HG03457 (cell line): ENCODE data around the gene TICAM2.
A peak's percentile ranks its signal among the peaks of the same experiment; 100 is the strongest.
"Not testable (repeated sequence)": the region's sequence is repeated elsewhere in the genome, so short reads cannot be mapped to it uniquely, and the experiment has no call there.

ENCODE experiments used
- ATAC-seq: cut with Tn5 transposase; IDR thresholded peaks from one replicate; pipeline ENCODE4 v1.9.1; 2021; ENCODE audit warnings: moderate number of reproducible peaks; ENCODE audit not compliant: unreplicated experiment

Gene TICAM2, protein sequence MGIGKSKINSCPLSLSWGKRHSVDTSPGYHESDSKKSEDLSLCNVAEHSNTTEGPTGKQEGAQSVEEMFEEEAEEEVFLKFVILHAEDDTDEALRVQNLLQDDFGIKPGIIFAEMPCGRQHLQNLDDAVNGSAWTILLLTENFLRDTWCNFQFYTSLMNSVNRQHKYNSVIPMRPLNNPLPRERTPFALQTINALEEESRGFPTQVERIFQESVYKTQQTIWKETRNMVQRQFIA

DNA sequence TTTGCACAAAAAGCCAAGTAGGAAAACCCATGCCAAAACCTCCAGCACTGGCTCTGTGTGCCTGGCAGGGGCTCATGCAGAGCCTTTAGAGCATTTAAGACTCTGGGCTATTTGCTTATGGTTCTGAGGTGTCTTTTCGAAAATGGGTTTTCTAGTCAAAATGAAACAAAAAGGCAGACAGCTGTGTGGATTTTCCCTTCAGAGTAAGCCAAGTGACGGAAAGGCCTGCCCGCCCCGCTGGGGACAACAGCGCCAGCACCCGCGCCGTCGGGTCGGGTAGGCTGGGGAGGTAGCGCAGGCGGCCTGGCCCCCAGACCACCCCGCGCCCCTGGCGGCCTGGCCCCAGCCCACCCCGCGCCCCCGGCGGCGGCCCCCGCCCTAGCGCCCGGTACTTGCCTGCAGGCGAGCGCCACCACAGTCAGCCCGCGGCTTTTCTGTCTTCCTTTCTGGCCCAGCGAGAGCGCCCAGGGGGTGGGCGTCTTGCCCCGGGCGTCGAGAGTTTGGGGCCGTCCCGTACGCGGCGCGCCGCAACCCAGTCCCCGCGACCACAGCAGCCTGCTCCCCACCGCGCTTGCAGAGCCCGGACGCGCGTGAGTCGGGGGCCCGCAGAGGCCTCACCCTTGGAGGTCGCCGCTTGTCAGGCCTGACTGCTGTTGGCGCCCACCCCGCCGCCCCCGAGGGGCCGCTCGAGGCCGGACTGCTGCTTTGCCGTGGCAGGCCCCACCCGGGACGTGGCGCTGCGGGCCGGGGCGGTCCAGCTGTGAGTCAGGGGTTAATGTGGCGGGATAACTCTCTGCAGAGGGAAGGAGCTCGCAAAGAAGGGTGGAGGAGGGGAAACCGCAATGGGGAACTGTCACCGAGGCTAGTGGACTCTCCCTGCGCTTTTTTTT, at the start of gene TICAM2:
Gene TICAM2, minus strand, starts transcription at position 779 of the 890 bp plus-strand sequence. CDS start 21,223 bp downstream, outside the sequence.
- ATAC-seq: peak; percentile 71

GRCh38 chr5:115649541-115649940, 47.3 kb upstream of the TICAM2 start:
- ATAC-seq: no peak

- ATAC-seq: no peak
These were observed 45.8 kb upstream of the TICAM2 start for GRCh38 chr5:115648056-115648455.

- ATAC-seq: not testable (repeated sequence)
These were observed 43.1 kb upstream of the TICAM2 start for GRCh38 chr5:115645386-115645785.

DNA sequence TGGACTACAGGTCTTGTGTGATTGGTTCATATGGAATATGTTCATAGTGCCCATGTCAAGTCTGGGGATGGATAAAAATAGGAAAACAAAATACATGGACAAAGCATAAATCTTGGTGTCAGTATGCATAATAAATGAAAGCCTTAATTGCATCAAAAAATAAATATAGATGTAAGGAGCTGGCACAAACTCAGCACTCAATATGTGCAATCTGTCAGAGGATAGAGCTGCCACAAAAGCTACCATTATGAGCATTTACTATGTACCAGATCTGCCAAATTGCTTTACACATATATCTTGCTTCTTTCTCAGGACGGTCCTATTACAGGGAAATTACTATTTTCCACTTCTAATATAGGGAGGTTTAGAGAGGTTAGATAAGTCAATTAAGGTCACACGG, 41.8 kb upstream of the TICAM2 start:
- no peak for ATAC-seq

DNA sequence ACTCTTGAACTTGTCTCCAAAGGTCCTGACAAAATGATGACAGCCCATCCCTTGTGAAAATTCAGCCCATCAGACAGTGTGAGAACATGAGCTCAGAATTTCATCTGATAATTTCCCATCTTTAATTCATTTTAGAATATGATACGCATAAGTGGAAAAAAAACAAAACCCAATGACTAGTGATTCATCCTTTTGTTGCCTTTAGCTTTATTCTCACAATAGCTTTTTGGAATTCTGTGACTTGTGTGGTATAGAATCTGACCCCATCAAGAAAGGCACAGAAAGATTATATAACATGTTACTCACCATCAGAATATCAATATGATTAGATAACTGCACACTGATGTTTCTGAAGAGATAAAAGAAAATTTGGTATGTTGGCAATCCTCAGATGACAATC, 39.7 kb upstream of the TICAM2 start:
- ATAC-seq: no peak

GRCh38 chr5:115640274-115640673, 38.0 kb upstream of the TICAM2 start:
- no peak for ATAC-seq

GRCh38 chr5:115639377-115639776, 37.1 kb upstream of the TICAM2 start:
- ATAC-seq: no peak

GRCh38 chr5:115637507-115637906, 35.2 kb upstream of the TICAM2 start:
- ATAC-seq: no peak

DNA sequence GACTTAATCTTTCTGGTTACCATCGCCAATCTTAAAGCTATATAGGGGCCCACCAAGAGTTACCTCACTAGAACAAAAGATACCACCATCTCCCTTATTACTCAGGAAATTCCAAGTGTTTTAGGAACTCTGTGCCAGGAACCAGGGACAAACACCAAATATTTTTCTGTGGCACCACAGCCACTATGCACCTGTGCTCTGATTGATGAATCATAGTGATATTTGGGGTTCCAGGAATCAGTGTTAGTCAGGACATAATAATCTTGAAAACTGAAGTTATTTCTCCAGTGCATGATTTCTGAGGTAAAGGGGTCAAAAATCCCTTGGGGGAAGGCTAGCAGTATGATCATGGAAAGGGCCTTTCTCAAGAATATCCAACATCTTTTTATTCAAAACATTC, 33.7 kb upstream of the TICAM2 start:
- no peak for ATAC-seq

GRCh38 chr5:115634343-115635132, 32.3 kb upstream of the TICAM2 start:
- peak; percentile 40 for ATAC-seq

DNA sequence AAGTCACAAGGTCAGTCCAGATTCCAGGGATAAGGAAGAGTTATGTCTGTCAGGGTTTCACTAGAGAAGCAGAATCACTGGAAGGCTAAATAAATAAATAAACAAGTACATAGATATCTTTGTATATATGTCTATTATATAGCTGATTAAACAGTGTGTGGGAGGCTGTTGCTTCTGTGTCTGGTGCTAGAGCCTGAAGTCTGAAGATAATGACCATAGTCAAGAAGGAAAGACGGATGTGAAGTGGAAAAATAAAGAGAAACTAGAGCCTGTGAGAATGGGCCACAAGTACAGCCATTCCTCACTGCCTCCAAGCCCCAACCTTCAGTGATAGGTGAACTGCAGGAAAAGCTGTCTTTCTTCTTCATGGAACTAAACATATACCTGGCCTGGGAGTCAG, 27.6 kb upstream of the TICAM2 start:
- no peak for ATAC-seq

- ATAC-seq: no peak
These were observed 25.1 kb upstream of the TICAM2 start for GRCh38 chr5:115627295-115627865.

DNA sequence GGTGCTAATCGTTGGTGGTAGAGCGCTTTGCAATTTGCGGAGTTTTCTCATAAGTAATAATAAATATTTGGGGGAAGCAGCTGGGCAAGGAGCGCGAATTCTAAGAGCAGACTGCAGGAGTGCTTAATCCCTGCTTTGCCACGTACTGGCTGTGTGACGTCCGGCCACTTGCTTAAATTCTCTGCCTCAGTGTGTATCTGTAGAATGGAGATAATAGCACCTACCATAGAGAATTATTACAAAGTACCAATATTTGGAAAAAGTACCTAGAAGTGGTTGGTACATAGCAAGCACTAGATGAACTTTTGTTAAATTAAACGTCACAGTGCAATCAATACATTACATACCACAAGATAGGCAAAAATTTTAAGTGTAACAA, 24.2 kb upstream of the TICAM2 start:
- ATAC-seq: peak; percentile 19

DNA sequence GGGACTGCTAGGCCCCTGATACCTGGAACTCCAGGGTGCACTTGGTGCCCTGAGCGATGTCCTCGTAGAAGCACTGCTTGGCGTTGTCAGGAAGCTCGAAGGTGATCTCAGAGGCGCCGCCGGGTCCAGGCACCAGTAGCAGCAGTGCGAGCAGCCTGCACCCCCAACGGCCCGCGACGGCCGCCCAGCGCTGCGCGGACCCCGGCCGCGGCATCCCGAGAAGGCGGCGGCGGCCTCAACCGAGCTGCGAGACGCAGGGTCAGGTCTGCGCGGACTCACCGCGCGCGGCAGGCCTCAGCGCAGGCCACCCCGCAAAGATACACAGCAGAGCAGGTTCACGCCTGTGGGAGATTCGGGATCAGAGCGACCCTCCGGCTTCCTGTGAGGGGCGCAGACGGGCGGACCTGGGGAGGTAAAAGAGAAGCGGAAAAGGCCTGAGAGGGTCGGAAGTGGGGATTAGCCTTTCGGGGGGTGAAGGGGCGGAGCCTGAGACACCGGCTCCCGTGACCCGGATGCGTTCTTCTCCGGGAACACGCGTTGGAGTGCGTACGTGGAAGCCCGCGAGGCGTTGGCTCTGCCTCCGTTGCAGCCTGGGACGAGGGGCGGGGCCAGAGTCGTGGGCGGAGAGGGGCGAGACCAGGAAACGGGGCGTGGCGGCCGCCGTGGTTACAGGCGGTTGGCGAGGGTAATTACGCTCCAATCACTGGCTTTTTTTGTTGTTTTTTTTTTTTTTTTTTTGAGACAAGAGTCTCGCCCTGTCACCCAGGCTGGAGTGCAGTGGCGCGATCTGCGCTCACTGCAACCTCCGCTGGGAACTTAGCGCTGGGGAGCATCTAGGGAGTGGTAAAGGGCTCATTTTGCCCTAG, 23.5 kb upstream of the TICAM2 start, which contains the start of gene TMED7:
Gene TMED7, minus strand, starts transcription at position 458 of the 866 bp plus-strand sequence. Its CDS starts 244 bp downstream, at position 214.
- ATAC-seq: peak; percentile 88

- ATAC-seq: no peak
These were observed 22.7 kb upstream of the TICAM2 start for GRCh38 chr5:115624994-115625393.

DNA sequence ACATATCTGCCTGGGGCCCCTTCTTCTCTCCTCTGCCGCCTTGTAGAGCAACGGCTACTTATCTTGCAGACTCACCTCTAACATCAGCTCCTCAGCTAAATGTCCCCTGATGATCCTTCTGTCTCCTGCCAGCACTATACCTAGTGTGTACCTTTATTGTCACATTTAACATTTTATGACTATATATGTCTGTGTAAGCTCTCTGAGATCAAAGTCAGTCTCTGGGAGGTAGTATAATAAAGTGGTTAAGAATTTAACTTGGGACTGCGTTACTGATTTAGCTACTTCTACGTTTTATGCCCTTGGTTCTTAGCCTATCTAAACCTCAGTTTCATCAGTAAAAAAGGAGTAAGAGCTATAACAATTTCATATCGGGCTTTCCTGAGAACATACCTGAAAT, 21.4 kb upstream of the TICAM2 start:
- ATAC-seq: no peak

GRCh38 chr5:115621365-115621900, 19.2 kb upstream of the TICAM2 start:
- ATAC-seq: no peak

GRCh38 chr5:115616892-115617291, 14.6 kb upstream of the TICAM2 start:
- ATAC-seq: no peak

GRCh38 chr5:115616472-115616871, 14.2 kb upstream of the TICAM2 start:
- ATAC-seq: no peak
